GM18870 (cell line): ENCODE measurements around the gene CDK18.
"Not testable (repeated sequence)": the region's sequence is repeated elsewhere in the genome, so short reads cannot be mapped to it uniquely, and the experiment has no call there.

Experiments used
- ATAC-seq: cut with Tn5 transposase; IDR thresholded peaks from one replicate; pipeline ENCODE4 v1.9.1; 2021; ENCODE audit warnings: moderate library complexity; ENCODE audit not compliant: unreplicated experiment

Gene CDK18

DNA sequence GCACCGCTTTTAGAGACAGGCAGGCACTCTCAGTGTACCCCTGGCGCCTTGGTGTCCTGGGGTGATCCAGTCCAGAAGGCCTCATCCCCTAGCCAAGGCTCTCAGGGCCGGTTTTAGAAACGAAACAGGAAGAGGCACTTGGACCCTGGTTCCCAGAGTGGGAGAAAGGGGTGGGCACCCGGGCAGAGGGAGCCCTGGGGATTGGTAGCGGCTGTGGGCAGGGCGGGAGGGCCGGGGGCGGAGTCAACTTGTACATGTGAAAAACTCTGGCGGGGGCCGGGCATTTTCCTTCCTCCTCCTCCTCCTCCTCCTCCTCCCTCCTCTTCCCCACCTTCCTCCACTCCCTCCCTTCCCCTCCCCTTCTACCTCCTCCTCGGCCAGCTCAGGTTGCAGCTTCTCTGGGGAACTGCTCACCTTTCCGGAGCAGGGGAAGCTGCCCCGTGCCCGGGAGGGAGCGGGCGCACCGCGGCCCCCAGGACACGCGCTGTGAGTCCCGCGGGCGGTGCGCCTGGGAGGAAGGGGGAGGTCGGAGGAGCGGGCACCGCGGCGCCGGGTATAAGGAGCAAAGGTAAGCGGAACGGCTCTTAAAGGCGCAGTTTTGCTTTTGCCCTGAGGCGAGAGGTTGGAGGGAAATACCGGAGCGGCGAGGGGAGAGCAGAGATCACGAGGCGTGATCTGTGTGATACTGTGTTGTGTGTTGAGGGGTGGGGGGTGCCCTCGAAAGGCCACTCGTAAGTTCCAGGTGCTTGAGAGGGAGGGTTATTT lies at the start of gene CDK18:
TSS of gene CDK18 (plus strand) at position 359 of the 765 bp plus-strand sequence. CDS start 18,499 bp downstream, outside the sequence.
- ATAC-seq, result no peak

DNA sequence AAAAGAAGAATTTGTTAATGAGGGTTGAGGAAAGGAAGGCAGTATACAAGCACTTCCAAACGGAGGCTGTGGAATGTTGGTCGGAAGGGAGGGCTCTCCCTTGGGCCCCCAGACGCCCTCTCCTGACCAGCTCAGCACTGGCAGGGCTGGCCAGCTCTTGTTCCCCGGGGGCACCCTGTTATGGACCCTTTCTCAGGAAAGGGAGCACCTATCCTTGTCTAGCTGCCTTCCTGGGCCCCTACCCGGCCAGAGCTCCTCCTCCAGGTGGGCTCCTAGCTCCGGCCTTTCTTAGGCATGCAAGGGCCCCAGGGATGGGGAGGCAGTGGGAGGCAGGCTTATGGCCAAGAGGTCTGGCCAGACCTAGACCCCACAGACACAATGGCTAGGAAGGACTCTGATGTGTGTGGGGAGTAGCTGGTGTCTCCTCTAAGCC lies 49.5 kb upstream of the CDK18 start:
- no peak for ATAC-seq

DNA sequence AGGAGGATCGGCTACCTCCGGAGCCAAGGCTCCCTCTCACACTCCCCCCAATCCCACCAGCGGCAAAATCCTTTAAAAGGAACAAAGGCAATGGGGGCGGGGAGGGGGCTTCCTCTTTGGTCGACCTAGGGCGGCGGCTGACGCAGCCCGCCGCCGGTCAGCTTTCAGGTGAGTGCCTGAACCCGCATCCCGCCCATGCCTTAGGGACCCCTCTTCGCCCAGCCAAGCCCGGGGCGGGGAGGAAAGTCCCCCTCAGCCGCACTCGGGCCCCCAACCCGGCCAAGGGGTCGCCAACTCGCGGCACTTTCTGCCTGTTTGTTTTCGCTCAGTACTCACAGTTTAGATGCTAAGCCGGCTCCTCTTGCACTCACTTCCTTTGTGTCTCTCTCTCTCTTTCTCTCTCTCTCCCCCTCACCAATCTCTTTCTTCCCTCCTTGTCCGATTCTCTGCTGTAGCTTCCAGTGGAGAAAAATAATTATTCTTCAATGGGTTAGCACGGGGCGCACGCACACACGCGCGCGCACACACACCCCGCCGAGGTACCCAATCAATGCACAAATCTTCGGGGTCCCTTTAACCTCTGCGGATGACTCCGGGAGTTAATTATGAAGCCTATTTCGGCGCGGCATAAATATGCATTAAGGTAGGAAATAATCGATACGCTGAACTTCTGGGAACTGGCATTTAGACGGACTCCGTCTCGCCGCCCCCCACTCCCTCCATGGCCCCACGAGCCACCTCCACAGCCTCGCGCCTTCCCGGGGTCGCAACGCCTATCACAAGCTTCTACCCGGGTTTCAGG lies 48.7 kb upstream of the CDK18 start, which contains the start of gene BLACAT1:
TSS of gene BLACAT1 (minus strand) at position 465 of the 802 bp plus-strand sequence.
- ATAC-seq, result no peak

DNA sequence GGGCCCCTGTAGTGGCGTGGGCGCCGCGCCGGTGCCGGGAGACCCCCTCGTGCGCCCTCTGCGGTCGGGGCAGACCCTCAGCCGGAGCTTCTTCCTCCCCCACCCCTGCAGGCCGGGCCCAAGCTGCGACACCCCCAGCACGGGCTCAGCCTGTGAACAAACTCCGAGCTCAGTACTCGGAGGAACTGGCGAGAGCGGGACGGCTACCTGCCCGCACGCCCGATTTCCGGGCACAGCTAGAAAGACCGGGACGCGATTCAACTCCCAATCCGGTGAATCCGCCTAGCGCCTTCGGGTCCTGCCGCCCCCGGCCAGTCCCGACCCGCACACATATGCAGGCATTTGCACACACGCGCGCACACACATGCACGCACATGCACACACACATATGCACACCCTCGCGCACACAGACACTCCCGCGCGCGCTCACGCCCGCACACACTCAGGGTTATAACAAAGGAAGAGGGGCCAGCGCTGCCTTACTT lies 48.0 kb upstream of the CDK18 start:
- ATAC-seq, result no peak

DNA sequence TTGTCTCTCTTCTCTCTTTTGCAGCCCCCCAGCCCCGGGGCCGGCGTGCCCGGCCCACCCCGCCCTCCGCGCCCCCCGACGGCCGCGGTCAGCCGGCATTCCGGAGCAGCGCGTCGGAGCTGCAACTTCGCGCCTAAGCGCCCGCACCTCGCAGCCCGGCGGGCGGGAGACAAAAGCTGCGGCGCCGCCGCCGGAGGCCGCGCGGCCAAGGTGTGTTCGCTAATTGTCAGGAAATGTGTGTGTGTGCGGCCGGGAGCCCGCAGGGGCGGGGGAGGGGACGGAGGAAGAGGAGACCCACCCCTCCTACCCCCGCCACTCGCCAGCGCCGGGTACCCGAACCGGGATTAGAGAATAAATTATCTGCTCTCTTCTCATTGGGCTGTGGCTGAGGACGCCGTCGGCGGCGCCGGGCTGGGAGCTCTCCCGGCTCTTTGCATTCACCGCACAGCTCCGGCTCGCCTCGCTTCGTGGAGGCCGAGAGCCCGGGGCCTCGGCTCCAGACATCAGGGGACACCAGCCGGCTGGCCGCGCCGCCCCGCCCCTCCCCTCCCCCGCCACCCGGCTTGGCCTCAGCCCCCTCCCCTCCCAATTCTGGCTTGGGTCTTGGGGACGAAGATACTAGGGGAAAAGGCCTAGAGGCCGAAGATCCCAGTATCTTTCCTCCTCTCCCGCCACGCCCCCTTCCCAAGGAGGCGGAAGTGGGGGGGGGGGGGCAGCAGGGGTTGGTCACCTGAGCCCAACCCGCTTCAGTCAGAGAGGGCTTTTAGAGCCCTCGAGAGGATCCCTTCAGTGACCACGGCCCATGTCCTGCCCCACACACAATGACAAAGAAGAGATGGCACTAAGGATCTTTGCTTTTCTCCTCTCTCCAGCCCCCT lies 47.4 kb upstream of the CDK18 start:
- ATAC-seq, result no peak

DNA sequence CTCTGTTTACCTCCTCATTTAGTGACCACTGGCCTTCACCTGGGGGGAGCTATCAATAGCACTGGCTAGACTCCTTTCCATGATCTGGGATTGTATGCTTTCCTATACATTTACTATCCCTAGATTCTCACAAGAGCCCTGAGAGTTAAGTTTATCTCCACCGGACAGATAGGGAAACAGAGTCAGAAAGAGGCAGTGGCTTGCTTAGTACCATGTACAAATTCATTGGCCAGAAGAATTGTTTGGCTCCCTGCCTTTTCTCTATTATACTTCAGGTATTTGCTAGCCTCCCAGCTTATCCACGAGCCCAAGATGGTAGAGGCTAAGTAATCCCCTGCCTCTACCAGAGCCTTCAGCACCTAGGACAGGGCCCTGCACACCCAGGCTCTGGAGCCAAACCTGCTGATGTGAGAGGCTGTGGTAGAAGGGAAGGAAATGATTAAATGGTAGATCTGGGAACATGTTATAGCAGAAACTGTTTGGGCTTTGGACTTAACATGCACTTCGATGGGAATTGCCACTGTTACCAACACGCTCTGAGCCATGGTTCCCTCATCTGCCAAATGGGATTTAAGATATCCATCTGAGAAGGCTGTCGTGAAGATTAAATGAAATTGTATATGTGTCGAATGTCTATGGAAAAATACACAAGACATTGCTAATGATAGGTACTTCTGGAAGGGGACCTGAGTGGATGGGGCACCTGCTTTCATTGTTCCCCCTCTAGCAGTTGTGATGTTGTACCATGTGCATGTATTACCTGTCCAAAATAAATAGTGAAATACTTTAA lies 45.5 kb upstream of the CDK18 start:
- no peak for ATAC-seq

DNA sequence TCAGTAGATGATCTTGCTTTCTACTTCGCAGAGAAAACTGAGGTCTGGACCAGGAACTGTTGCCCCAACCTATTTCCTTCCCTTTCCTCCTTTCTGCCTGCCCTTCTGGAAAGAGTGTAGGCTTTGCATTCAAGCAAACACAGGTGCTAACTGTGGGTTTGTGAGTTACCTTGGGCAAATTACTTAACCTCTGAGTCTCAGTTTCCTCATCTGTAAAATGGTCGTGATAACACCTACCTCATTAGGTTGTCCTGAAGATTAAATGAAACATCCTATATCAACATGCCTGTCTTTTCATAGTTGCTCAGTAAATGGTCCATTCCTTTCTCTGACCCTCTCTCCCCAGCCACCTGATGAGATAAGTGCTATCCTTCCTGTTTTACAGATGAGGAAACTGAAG lies 39.1 kb upstream of the CDK18 start:
- ATAC-seq, result no peak

DNA sequence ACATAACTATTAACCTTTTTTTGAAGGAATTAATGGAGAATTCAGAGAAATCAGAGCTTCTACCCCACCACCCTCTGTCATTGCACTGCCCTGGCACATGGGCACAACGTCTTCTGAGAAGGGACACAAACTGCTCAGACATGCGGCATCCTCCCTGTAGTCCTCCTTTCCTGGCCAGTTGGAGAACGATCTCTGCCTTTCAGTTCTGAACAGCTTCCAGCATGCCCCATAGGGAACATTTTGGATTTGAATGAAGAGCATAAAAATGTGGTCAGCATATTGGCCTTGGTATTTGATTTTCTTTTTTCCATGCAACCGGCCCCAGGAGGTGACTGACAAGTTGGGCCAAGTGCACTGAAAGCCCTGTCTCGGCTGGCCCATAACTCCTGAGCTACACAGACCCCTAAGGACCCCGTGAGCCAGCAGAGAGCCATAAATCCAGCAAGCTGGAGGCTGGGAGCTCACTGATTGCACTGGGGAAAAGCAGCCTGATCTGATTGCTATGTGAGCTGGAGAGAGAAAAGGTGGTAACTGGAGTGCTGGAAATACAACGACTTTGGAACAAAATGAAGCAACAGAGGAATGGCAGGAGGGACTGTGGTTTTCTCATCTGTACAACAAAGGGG lies 37.8 kb upstream of the CDK18 start:
- ATAC-seq, result no peak

DNA sequence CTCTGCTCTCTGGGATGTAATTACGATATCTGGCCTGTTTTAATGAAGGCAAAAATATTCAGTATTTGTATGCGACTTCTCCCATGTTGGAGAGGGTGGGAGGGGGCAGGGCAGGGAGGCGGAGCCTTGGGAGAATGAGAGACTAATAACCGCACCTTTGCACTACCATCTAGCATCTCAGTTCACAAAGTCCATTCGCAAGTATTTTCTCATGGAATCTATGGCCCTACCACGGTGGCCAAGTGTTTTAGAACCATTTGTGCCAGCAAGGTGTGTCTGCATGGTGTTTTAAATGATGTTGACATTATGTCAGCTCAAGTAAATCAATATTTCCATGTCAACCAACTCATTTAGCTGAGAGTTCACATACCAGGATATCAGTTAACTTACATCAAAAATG lies 34.3 kb upstream of the CDK18 start:
- no peak for ATAC-seq

DNA sequence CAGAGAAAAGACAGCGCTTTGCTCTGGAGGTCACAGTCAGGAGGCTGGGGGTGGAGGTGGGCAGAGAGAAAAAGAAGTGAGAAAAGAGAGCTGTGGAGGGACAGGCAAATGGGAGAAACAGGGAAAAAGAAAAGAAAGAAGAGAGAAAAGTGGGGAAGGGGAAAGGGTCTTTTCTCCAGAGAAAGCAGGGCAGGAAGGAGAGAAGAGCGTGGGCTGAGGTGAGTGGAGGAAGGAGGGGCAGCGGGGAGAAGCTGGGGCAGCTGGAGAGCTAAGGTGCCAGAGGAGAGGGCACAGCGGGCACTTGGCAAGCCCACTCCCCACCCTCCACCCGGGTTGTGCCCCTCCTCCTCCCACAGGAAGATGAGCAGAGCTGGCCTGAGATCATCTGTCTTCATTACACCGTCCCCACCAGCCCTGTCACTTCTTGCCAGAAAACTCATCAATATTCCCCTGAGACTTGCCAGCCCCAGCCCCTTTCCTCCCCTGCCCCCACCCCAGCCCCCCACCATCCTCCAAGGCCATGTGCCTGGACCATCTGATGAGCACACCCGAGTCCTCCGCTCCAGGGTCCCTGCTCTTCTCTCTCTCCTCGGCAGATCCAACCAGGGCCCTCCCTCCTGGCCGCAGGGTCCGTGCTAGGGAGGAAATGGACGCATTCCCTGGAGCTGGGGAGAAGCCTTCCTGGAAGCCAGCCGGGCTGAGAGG lies 31.6 kb upstream of the CDK18 start:
- ATAC-seq, result no peak

DNA sequence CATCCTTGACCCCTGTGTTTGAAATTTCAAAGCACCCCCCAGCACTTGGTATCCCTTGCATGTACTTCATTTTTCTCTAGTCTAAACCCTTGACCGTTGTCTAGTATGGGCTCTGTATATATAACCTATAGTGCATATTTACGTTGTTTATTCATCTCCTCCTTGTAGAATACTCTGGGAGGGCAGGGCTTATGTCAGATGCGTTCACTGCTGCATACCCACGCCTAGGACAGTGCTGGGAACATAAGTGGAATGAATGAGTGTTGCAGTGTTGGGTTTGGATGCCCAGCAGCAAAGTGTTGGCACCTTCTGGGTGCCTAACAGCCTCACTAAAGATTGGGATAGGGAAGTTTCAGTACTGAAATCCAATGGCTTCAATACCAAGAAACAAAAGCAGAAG lies 31.0 kb upstream of the CDK18 start:
- ATAC-seq, result no peak

DNA sequence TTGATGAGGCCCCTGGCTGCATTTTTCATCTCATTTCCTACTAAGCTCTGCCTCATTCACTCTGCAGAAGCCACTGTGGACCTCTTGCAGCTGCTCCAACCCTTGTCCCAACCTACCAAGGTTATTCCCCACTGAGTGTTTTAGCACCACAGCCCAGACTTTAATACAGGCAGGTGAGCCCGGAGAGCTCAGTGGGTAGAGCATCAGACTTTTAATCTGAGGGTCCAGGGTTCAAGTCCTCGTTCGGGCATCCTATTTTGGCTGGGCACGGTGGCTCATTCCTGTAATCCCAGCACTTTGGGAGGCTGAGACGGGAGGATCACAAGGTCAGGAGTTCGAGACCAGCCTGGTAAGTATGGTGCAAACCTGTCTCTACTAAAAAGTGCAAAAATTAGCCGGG lies 30.5 kb upstream of the CDK18 start:
- no peak for ATAC-seq

DNA sequence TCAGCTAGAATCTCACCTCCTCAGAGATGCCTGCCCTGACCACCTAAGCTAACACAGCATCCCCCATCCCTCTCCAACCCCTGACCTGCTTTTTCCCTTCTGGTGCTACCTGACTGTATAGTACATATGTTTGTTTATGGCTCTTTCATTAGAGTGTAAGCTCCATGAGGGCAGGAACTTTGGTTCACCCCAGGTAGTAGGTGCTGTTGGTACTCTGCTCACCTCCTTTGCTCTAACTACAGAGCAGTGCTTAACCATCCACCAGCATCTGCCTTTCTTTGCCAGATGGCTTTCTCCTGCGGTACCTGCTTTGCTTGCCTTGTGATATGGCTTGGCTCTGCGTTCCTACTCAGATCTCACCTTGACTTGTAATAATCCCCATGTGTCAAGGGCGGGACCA lies 29.9 kb upstream of the CDK18 start:
- ATAC-seq, result no peak

DNA sequence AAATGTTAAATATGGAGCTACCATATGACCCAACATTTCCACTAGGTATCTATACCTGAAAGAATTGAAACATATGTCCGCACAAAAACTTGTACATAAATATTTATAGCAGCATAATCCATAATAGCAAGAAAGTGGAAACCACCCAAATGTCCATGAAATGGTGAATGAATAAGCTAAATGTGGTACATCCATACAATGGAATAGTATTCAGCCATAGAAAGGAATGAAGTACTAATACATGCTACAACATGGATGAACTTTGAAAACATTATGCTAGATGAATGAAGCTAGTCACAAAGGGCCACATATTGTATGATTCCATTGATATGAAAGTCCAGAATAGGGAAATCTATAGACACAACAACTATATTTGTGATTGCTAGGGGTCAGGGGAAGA lies 28.6 kb upstream of the CDK18 start:
- no peak for ATAC-seq

DNA sequence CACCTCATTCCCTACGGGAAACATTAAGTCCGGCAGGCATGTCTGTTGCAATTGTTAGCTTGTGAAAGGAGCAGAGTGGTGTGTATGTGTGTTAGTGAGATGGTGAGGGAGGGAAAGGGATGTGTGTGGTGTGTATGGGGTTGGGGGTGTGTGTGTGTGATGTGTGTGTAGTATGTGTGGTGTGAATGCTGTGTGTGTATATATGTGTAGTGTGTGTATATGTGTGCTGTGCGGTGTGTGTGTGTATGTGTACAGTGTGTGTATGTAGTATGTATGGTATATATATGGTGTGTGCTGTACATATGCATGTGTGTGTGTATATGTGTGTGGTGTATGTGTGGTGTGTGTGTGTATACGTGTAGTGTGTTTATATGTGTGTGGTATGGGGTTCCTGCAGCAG lies 27.8 kb upstream of the CDK18 start:
- no peak for ATAC-seq

DNA sequence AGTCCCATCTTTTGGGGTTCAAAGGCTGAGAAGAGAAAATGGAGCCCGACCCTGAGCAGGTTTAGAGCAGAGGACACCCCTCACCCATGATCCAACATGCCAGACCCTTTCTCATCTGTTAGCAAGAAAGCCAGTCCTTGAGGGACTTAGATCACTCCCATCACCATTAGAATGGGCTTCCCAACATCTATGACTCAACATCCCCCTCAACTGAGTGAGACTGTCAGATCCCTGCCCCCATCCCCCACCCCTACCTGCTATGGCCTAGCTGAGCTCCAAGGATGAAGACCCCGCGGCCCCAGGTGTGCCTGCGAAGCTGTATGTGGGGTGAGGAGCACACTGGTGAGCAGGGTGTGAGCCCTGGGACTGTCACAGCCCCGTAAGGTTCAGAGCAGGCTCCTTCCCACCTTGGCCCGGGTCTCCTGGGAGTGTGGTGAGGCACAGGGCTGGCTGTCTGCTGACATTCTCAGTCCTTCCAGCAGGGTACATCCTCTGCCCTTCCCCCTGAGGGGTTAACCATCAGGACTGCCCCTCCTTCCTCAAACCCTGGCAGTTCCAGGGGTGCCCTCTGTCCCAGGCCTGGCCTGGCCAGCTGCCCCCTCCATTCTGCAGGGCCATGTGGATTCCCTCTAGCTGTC lies 27.2 kb upstream of the CDK18 start:
- no peak for ATAC-seq

DNA sequence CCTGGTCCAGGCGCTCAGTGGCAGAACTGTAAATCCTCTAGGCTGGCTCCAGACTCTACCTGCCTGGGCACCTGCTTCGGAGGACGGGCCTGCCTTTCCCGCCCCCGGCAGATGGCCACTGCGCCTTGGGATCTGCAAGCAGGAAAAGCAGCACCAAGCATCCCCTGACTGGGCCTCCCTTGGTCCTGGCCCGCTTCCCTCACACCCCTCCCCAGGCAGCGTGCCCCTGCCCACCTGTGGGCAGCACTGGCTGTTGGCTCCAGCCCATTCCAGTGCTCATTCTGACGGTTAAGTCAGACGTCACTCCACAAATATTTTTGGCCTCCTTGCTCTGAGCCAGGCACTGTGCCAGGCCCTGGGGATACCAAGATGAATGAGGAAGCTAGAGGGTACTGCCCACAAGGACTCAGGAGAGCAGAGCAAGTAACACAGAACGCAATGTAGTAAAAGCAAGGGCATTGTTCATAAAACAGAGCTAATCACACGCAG lies 26.7 kb upstream of the CDK18 start:
- no peak for ATAC-seq

DNA sequence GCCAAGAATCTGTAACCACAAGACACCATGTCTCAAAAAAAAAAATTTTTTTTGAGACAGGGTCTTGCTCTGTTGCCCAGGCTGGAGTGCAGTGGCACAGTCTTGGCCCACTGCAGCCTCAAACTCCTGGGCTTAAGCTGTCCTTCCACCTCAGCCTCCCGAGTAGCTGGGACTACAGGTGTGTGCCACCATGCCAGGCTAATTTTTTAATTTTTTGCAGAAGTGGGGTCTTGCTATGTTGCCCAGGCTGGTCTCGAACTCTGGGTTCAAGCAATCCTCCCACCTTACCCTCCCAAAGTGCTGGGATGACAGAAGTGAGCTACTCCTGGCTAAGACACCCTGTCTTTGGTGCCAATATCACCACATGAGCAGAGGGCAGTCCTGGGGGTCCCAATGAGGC lies 25.5 kb upstream of the CDK18 start:
- not testable (repeated sequence) for ATAC-seq
